ENCODE results near the gene FCN2.

Gene FCN2

DNA sequence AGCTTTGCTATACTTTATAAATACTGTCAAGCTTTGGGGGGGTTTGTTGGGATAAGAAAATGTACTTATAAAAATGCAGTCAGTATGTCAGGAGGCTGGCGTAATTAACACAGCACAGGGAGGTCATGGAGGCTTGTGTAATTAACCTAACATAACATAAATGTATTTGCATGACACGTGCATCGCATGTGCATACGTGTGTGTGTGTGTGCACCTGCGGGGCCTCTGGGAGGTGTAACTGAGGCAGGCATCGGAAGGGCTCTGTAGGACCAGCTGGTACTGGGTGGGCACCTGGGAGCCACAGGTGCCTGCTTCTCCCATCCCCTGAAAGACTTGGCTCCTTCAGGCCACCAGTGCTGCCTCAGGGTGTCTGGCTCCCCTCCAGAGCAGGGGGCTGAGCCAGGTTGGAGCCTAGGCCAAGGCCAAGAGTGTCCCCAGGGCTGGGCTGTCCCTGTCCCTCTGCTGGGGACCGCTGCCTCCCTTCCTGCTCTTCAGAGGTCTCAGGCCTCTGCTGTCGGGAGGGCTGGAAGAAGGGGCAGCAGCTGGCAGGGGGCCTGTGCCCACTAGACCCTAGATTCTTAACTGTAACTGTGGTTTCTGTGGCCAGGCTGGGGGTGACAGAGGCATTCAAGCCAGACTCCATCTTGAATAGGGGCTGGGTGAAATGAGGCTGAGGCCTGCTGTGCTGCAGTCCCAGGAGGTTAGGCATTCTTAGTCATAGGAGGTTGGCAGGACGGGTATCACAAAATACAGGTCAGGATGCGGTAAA, 9.0 kb downstream of the FCN2 start:
- DNase-seq, result no peak

DNA sequence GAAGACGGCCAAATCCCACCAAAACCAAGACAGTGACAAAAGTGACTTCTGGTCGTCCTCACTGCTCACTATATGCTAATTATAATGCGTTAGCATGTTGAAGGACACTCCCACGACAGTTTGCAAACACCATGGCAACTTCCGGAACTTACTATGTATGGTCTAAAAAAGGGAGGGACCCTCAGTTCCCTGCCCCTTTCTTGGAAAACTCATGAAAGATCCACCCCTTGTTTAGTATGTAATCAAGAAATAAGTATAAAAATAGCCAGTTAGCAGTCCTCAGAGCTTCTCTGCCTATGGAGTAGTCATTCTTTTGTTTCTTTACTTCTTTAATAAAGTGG, 9.5 kb downstream of the FCN2 start:
- no peak for DNase-seq

DNA sequence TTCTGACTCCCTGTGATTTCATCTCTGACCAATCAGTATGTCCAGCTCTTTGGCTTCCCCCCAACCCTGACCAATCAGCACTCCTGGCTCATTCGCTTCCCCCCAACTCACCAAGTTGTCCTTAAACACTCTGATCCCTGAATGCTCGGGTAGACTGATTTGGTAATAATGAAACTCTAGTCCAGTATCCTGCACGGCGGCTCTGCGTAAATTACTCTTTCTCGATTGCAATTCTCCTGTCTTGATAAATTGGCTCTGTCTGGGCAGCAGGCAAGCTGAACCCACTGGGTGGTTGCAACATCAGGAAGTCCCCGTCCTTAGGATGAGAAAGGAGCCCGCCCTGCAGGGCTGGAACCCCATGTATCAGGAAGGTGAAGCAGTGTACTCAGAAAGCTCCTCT, 10.4 kb downstream of the FCN2 start:
- no peak for DNase-seq

DNA sequence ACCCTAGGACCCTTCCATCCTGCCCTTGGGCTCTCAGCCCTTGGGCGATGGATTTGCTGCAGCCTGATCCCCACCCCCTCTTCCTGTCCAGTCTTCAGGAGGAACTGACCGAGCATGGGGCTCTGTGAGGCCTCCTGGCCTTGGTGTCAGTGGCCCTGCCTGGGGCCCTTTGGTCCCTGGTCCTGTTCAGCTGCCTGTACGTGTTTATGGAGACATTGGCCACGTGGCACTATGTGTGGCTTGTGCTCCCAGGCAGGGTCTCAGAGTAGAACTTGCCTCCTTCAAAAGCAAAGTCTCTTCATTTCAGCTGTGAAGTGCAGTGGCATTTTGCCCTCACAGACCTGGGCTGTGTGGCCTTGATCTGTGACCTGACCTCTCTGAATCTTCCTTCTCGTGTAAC, 11.1 kb downstream of the FCN2 start:
- DNase-seq, result no peak

DNA sequence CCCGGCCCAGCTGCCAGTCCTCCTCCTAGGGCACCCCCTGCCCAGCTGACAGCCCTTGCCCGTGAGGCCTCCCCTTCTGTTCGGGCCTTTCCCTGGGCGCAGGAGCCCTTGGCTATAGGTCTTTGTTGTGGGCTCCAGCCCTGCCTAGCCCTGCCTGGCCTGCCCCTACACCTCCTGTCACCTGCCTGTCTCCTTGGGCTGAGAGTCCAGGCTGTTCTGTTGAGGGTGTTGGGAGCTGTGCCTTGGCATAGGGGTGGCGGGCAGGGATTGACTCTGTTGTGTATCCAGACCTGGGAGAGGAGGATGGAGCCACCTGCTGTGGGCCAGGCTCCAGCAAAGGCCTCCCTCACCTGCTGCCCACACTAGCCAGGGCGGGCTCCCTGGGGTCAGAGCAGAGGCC, 11.6 kb downstream of the FCN2 start:
- DNase-seq, result no peak

DNA sequence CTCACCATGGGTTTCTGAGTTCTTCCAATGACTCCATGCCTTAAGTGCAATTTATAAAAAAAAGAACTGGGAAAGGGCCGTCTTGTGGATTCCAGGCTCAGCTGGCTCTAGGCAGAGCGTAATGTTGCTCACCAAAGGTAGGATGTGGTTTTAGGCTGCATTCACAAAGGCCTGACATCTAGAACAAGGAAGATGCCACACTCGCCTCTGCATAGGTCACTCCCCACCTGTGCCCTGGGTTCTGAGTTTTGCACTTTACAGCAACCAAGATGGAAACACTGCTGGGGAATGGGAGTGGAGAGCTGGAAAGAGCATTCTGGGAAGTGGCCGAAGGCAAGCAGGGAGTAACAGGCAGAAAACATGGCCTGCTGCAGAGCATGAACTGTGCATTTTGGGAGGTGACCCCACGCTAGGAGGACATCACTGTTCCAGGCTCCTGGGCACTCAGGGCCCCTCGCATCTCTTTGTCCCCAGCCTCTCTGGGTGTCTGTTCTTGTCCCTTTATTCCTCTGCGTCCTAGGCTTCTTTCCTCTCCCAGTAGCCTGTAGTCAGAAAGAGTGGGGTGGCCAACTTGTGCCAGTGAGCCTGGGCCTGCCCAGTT, 12.3 kb downstream of the FCN2 start:
- DNase-seq, result no peak

DNA sequence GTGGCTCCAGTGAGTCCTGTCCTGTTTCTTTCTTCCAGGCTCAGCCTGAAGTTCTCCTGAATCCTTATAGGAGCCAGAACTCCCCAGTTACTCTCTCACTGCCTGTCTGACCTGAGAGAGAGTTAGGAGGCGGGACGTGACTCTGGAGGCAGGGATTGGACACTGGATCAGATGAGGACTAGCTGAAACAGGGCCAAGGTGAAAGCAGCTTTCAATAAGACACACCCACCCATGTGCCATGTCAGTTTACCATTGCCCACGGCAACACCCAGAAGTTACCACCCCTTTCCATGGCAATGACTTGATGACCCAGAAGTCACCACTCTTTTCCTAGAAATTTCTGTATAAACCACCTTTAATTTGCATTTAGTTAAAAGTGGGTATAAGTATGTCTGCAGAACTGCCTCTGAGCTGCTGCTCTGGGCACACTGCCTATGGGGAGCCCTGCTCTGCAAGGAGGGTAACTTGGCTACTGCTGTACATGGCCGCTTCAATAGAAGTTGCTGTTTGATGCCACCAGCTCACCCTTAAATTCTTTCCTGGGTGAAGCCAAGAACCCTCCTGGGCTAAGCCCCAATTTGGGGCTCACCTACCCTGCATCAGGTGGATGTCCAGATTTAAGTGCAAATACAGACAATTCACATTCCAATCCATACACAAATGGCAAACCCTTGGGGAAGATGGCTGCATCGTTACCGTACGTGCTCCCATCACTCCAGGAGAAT, 13.7 kb downstream of the FCN2 start:
- no peak for DNase-seq

DNA sequence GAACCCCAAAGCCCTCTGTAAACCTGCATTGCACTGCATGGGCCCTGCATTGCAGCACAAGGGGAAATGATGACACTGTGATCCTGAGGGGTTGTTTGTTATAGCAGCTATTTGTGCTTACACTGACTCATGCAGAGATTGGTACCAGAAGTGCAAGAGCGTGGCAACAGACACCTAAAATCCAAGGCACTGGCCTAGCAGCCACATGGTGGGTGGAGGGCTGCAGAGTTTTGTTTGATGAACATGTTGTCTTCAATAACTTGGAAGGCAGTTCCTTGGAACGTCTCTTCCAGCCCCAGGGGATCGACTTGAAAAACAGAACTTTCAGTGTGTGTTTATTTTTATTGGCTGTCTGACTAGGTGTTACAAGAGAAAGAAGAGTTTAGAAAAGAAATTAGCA, 14.5 kb downstream of the FCN2 start:
- DNase-seq, result no peak

DNA sequence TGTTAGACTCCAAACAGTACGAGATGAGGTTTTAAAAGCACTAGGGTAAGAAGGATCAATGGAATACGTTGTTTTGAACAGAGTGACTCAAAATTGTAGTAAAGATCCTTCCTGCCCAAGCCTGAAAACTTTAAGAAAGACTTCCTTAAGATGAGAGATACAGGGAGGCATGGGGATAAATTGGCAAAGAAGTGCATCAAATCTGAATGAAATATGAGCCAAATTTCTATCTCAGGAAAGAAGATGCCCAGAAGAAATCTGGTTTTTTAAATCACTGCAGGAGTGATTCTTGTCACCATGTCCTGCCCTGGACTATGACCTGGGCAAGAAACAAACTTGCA, 14.9 kb downstream of the FCN2 start:
- DNase-seq, result no peak

DNA sequence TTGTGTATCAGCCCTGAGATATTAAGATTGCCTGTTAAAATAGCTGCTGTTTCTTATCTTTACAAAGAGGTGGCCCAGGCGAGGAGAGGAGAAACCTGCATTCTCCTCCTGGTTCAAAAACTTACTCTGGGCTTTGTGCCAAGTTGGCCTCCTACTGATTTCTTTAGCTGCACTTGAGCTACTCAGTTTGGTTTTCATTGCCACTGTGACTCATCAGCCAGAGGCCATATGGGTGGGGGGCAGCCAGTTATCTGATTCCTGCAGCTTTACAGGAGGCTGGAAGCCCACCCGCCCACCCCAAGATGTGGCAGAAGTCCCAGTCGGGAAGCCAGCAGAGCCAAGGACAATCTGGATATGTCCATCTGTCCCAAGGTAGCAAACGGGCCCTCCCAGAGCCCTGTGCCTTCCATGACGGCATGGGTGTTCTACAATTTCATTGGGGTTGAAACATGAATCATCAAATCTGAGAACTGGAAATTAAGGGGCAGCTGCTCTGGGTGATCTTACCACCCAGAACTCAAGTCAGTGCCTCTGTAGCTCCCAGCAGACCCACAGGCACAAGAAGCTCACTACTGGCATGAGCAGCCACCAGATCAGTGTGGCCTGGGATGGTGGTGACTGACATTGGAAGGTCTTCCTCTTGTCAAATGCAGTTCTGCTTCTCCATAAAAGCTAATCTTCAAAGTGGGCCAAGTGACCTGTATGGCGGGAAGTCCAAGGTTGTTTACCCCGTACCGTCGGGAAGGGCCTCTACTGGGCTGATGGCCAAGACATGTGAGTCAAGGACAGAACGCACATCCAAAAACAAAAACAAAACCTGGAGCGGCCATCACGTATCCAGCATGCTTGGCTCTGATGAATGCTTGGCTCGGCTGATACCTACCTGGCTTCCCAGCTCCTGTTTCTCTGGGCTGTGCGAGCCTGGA, 15.6 kb downstream of the FCN2 start:
- DNase-seq, result no peak

DNA sequence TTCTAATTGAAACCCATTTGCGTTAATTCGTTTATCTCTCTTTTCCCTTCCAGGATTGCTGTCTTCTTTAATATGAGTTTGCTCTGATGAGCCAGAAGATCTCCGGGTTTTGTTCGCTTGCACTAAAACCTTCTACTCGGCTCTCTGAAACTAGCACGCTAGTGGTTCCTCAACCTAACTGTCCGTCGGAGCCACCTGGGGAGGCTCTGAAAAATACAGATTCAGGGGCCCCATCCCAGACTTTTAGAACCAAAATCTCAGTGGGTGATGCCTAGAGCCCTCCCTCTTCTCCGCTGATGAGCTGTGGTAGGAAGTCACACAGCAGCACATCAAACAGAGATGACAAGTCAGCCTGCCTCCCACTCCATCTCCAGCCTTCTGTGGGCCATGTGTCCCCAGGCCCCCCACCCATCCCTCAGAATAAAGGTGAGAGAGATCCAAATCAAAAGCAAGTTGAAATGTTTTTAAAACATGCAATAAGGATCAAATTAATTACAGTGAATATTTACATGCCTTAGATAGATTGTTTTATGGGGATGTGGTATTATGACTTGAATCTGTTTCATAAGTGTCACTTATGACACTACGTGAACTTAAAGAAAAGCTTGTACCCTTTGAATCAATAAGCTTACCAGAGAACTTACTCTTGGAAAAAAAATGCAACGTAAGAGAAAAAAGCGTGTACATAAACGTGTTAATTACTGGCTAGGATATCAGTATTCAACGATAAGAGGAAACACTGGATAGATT, 16.4 kb downstream of the FCN2 start:
- DNase-seq, result no peak

DNA sequence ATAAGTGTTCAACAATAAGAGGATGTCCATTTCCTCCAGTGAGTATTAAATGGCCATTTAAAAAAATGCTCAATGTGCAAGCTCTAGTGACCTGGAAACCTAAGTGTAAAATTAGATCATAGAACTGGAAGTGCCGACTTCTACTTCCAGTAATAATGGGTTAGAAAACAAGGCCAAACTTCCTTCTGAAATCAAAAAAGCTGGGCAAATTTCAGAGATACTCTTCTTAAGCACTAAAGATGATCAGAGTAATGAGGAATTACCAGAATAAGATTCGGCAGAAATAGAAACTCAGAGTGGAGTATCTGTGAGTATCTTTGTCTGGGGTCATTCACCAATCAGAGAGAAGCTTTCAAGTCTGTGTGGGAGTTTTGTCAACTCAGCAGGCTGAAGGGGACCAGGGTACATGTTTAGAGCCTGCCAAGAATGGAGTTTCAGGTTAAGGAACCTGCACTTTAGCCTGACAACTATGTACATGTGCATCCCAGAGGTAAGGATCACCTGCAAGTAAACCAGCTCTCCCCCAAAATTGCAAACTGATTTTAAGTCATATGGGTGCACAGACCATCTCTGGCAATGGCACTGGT, 17.1 kb downstream of the FCN2 start:
- DNase-seq, result no peak

DNA sequence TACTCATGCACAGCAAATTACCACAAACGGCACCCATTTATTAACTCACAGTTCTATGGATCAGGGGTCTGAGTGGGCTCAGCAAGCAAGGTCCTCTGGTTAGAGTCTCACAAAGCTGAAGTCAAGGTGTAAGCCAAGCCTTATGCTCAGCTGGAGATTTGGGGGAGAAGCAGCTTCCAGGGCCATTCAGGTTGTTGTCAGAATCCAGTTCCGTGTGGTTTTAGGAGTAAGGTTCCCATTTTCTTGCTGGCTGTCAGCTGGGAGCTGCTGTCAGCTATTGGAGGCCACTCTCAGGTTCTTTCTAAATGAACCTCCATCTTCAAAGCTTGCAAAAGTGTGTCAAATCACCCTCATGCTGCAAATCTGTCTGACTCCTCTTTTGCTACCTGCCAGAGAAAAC, 17.7 kb downstream of the FCN2 start:
- DNase-seq, result no peak

DNA sequence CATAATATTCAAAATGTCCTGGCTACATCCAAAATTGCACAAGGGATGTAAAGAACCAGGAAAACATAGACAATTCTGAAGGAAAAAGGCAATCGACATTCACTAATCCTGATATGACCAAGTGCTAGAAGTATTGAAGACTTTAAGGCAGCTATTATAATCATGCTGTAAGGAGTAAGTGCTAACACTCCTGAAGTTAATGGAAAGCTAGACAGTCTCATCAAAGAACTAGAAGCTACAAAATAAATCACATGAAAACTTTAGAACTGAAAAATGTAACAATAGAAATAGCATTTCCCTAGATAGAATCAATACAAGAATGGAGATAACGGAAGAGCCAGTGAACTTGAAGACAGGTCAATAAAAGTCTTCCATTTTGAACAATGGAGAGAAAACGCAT, 18.6 kb downstream of the FCN2 start:
- DNase-seq, result no peak

DNA sequence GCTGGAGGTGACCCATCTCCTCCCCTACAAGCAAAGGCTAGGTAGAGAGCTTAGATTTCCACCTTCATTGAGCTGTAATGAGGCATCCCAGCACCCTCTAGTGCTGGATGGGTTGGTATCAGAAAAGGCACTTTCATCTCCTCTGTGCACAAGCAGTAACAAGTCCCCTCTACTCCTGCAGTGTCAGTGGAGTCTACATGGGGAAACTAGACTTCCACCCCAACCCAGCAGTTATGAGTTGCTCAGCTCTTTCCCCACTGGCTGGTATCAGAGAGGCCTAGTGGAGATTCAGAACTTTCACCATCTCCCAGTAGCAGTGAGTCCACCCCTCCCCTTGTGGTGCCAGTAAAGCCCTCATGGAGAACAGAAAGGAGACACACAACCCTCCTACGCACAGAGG, 19.2 kb downstream of the FCN2 start:
- DNase-seq, result no peak

DNA sequence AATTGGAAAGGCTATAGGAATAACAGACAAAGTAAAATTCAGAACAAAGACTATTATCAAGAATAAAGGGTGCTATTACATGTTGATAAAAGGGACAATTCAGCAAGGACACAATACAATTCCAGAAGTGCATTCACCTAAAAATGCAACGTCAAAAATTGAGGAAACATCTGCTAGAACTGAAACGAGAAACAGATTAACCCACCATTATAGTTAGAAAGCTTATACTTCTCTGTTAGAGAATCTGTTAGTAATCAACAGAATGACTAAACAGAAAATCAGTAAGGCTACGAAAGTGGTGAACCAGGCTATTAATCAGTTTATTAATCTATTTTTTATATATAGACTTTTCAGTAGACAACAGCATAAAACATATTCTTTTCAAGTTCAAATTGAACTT, 22.3 kb downstream of the FCN2 start:
- no peak for DNase-seq

DNA sequence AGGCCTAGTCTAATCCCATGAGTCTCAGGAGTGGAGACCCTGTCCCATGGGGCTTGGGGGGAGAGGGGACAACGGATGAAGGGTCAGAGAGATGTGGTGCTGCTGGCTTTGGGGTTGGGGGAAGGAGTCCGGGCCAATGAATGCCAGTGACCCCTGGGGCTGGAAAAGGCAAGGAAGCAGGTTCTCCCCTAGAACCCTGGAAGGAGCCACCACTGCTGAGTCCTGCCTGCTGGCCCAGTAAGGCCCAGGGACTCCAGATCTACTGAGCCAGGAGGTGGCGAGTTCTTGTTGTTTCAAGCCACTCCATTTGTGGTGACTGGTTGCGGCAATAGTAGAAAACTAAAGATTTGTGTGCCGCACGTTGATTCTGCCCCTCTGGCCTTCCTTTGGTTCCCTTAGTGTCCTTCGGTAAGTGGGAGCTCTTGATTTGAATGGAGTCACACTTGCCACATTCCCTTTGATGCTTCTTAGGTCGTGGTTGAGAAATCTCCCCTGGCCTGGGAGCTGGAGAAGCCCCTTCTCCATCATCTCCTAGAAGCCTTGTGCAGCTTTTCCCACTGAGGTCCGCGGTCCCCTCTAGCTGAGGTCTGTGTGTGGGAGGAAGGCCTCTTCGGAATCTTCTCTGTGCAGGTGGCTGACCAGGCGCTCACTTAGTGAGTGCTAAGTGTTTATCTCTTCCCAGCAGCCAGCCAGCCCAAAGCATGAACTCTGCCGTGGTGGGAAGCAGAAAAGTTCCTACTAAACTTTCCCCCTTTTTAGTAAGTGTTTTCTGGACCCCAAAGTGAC, 28.1 kb downstream of the FCN2 start:
- no peak for DNase-seq

DNA sequence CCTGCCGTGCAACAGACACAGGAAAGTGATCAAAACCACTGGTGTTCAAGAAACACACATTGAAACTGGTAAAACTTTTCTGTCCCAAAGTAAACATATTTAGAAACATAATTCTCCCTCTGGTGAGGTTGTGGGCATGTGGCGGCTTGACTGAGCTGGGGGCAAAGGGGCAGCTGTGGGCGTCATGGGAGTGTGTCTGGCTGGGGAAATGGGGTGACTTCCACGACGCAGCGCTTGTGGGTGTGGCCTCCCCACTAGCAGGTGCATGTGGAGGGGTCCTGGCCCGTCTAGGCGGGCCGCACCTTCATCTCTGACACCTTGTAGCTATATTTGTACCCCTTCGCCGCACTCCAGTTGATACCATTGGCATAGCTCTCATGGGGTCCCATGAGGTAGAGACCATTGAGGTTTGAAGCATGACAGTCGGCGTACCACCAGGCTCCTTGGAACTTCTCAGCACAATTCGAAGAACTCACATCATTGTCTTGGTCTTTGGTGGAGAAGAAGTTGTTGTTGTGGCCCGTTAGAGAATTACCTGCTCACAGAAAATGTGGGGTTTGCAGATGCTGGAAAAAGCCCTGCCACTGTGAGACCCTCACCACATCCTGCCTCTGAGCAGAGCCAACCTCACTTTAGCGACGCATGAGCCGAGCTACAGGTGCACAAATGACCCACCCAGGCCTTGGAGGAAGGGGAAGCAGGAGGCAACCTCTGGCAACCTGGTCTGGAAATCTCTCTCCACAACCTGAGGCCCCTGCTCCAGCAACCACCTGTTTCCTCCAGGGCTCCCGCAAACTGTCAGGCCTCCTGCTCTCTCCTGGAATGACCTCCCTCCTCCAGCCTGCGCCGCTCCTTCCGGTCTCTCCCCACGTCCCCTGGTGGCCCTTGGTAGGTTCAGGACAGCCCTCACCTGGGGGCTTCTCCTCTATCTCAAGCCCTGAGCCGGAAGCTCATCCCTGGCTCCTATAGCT, 29.2 kb downstream of the FCN2 start:
- DNase-seq, result no peak

DNA sequence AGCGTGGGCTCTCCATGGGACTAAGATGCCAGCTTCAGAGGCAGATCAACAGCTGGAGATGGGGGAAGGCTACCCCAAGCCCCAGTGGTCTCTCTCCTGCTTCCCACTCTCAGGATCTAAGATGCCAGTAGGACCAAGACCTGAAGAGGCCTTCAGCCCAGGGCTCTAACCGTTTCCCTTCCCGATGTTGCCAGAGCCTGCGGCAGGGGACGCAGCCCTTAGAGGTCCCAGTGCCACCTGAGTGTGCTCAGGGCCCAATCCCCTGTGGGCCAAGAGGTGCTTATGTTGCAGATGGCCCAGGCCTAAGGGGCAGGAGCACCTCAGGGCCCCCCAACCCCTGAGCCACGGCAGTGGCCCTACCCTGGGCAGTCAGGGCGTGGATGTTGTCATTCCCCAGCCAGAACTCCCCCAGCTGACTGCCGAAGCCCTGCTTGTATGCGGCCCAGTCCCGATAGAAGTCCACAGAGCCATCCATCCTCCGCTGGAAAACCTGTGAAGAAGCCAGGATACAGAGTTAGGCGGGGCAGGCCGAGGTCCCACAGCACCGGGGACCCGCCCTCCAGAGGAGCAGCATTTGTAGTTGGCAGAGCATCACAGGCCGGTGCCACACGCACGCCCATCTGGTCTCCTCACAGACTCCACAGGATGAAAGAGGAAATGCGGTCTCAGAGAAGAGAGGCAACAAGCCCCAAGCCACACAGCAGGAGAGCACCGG, 31.7 kb downstream of the FCN2 start:
- DNase-seq, result no peak
